Lung (tissue), 12 donors: ENCODE data around the gene ABHD12B. TPM values are rescaled to one million over a fixed set of nuclear protein-coding genes. Genes with fewer than 3 reads are reported as not detected.

Source experiments
- ATAC-seq: fragments of 200-7000 bp; cut with Tn5 transposase; one replicate; pipeline ENCODE4 v1.9.1; 2020; ENCODE audit warnings: moderate number of reproducible peaks; ENCODE audit not compliant: insufficient read depth, low FRiP score
- DNase-seq, 3 donors: peaks; one replicate each; pipeline ENCODE4 v3.0.0-alpha.2; 2013 to 2017
- H3K27ac ChIP-seq, 2 donors: one replicate each; pipeline ENCODE4 v1.5.1; 2013; ENCODE audit warnings: mild to moderate bottlenecking in 2 of 2, moderate library complexity in 2 of 2, control low read depth in 1 of 2, inconsistent platforms in 1 of 2, low read depth in 1 of 2, low read length in 1 of 2
- H3K27me3 ChIP-seq, 3 donors: one replicate each; pipeline ENCODE4 v1.5.1; 2013; ENCODE audit warnings: low read length in 2 of 3; ENCODE audit not compliant: control insufficient read depth in 3 of 3, insufficient read depth in 3 of 3
- H3K36me3 ChIP-seq, 4 donors: one replicate each; pipeline ENCODE4 v1.5.1; 2013; ENCODE audit warnings: low read length in 4 of 4, mild to moderate bottlenecking in 1 of 4, moderate library complexity in 1 of 4; ENCODE audit not compliant: control insufficient read depth in 4 of 4, insufficient read depth in 4 of 4
- H3K4me1 ChIP-seq, 5 donors: one replicate each; pipeline ENCODE4 v1.5.1; 2013; ENCODE audit warnings: low read length in 5 of 5, mild to moderate bottlenecking in 2 of 5, moderate library complexity in 1 of 5; ENCODE audit not compliant: control insufficient read depth in 5 of 5, insufficient read depth in 5 of 5
- H3K4me3 ChIP-seq: one replicate; pipeline ENCODE4 v1.5.1; 2013; ENCODE audit warnings: mild to moderate bottlenecking, control low read depth, moderate library complexity
- H3K9ac ChIP-seq, 2 donors: one replicate each; pipeline ENCODE4 v1.5.1; 2013; ENCODE audit warnings: low read length in 2 of 2, control low read depth in 1 of 2; ENCODE audit not compliant: insufficient read depth in 1 of 2
- H3K9me3 ChIP-seq, 4 donors: one replicate each; pipeline ENCODE4 v1.5.1; 2013; ENCODE audit warnings: low read length in 3 of 4, mild to moderate bottlenecking in 1 of 4, moderate library complexity in 1 of 4; ENCODE audit not compliant: control insufficient read depth in 4 of 4, insufficient read depth in 3 of 4
- WGBS, 2 donors: extraction: QIAGEN DNeasy Blood & Tissue Kit; methylation state at CpG; one replicate each; pipeline ENCODE4 v1.1.7; 2013; 5-methylcytosine and 5-hydroxymethylcytosine counted together
- polyA plus RNA-seq, 2 donors: library from polyadenylated mRNA; stranded (reverse); fragments of 200-250 nt; gene quantifications; one replicate each; pipeline ENCODE4 v1.2.1, GENCODE V29; 2013
- total RNA-seq, 2 donors: library from RNA; depleted of rRNA in 1 of 2; stranded (reverse); fragments of >200 nt in 1 of 2; gene quantifications; one replicate each; pipeline ENCODE4 v1.2.1, GENCODE V29; 2014 to 2021
- TF ChIP-seq, protein P1 (sequence below): IDR thresholded peaks from 2 replicates; pipeline ENCODE4 v1.5.1; 2012; ENCODE audit warnings: mild to moderate bottlenecking; ENCODE audit errors: control extremely low read depth, extremely low read depth
- donor health status: control.
- donor health status: control.
- donor health status: Bipolar disorder and iron deficiency.
- donor health status: healthy.
- donor health status: DM: yes; HTN: yes; CAD: no.

ABHD12B gene
- total and polyA plus RNA-seq, 4 donors, result 0.56 to 1.0 (median 0.95) TPM; not detected in 1

DNA sequence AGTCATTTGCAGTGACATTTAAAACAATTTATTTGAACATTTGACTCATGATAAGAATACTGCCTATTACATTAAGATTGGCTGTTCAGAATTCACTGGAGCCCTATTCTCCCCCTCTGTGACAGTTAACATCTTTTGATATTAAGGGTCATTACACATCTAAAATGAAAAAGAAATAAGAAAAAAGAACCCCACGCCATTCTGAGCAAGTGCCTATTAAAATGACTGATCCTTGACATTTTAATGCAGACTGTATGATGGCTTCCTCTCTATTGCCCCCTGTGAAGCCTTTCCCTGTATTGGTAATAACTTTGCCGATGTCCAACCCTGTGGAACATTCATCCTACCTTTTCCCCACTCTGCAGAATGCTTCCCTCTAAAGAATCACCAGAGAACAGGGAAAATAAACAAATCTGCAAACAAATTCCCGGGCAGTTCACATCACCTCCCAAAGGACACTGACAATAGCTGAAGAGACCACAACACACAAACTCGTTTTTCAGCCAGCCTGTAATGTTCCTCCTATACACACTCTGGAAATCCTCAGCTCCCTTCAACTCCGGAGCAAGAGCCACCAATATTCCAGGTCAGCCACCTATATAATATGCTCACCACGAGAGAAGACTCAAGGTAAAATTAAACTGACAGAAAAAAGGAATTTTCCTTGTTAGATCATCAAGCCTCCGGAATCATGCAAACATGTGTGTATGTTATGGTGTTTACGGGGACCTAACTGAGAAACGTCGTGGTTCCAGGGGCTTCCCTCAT is 42.9 kb upstream of the ABHD12B start:
- Histone ChIP-seq H3K4me1 (peaks cover 0 to 21% (median 10%) of the 10 kb centered on the region in 5 donors), H3K4me3 (no peak overlapping the region), H3K9me3 (no peaks in the 10 kb centered on the region), H3K9ac (no peak overlapping the region), H3K36me3 (no peaks in the 10 kb centered on the region), H3K27me3 (peaks cover 0 to 12% (median 8%) of the 10 kb centered on the region in 3 donors), H3K27ac (no peak overlapping the region)
- TF ChIP-seq, protein P1, sequence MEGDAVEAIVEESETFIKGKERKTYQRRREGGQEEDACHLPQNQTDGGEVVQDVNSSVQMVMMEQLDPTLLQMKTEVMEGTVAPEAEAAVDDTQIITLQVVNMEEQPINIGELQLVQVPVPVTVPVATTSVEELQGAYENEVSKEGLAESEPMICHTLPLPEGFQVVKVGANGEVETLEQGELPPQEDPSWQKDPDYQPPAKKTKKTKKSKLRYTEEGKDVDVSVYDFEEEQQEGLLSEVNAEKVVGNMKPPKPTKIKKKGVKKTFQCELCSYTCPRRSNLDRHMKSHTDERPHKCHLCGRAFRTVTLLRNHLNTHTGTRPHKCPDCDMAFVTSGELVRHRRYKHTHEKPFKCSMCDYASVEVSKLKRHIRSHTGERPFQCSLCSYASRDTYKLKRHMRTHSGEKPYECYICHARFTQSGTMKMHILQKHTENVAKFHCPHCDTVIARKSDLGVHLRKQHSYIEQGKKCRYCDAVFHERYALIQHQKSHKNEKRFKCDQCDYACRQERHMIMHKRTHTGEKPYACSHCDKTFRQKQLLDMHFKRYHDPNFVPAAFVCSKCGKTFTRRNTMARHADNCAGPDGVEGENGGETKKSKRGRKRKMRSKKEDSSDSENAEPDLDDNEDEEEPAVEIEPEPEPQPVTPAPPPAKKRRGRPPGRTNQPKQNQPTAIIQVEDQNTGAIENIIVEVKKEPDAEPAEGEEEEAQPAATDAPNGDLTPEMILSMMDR, result no peak
- no peak for DNase-seq
- 56 to 63% methylated on average over 10 of the region's 10 CpGs for WGBS, 2 donors
- no peak for ATAC-seq

DNA sequence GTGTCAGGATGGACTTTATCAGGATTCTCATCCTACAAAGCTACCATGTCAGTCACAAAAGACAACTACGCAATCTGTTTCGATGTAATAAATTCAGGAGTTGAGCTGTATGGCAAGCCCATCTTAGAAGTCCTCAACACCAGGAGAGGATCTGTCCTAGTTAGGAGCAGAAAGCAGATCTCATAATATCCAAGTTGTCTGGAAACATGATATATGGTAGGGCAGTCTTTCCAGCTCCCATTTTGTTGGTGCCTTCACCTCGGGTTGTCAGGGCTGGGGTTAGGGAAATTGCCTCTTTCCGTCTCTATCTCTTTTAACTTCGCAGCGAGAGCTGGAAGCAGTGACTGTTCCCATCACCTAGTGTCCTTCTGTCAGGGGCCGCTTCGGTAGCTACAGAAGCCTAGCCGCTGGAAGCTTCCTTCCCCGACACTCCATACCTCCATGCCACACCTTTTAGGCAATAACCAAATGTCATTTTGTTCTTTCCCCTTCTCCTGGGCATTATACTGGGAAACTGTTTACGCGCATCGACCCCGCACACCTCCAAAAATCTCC is 42.3 kb upstream of the ABHD12B start:
- WGBS, 2 donors, result 21 to 25% methylated on average over 14 of the region's 14 CpGs
- Histone ChIP-seq H3K9me3 (no peaks in the 10 kb centered on the region), H3K9ac (peak overlapping the region in 1 of 2 donors; percentile 3), H3K36me3 (no peaks in the 10 kb centered on the region), H3K4me3 (peak overlapping the region; percentile 91), H3K4me1 (peaks cover 0 to 17% (median 8%) of the 10 kb centered on the region in 5 donors), H3K27me3 (peaks cover 0 to 12% (median 8%) of the 10 kb centered on the region in 3 donors), H3K27ac (peak overlapping the region in 1 of 2 donors; percentile 57)
- ATAC-seq (no peak), DNase-seq (no peak)
- TF ChIP-seq, protein P1, result no peak

DNA sequence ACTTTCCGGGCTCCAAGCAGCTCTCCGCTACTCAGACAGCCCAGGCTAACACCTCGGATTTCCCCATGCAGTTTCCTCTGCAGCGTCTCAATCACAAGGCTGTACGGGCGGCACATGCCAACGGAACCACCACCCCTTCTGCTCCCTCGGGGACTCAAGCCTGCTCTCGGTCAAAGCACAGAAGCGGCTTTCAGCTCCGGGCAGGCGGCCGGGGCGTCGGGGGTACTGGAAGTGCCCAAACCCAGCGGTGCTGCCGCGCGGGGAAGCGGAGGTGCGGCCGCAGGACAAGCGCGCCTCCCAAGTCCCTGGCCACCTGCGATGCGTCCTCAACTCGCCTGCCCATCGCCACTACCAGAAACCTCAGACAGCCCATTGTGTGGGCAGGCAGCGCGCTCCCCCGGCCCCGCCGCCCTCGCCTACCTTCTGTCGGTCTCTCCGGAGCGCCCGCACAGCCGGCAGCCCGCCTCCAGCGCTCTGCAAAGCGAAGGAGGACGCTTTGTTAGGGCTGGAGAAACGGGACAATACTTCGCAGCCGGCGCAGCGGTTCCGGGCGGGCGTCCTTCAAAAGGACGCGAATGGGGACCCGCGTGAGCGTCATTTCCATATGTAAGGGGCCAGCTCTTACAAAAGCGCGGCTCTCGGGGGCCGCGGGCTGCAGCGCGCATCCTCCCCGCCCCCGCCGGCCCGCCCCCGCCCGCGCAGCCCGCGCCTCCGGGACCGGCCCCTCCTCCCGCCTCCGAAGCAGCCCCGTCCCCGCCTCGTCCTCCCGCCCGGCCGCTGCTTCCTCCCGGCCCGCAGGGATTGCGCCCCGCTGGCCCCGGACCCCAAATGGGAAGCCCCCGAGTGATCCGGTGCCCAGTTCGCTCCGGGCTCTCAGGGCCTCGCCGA is 41.6 kb upstream of the ABHD12B start:
- ATAC-seq (peak; percentile 51), DNase-seq (peak; percentile 63 to 69 (median 66))
- H3K27me3 ChIP-seq, result peaks cover 0 to 17% (median 8%) of the 10 kb centered on the region in 3 donors
- WGBS, 2 donors, result 0 to 1% methylated on average over 70 to 93 of the region's 93 CpGs
- H3K9me3 ChIP-seq, result no peaks in the 10 kb centered on the region
- H3K4me1 ChIP-seq, result peaks cover 0 to 17% (median 8%) of the 10 kb centered on the region in 5 donors
- TF ChIP-seq, protein P1, result no peak
- H3K36me3 ChIP-seq, result no peaks in the 10 kb centered on the region
- H3K27ac ChIP-seq, result peak overlapping the region; percentile 91 to 94
- peak overlapping the region; percentile 91 for H3K4me3 ChIP-seq
- peak overlapping the region in 1 of 2 donors; percentile 3 for H3K9ac ChIP-seq
